Stimulated activated CD8-positive, alpha-beta memory T cell treated with anti-CD3 and anti-CD28 coated beads, Interleukin-15, amount 100 ng/mL, for 1 hour (primary cell): ENCODE data around the gene NXN.
A peak's percentile ranks its signal among the peaks of the same experiment; 100 is the strongest.
"Not testable (repeated sequence)": the region's sequence is repeated elsewhere in the genome, so short reads cannot be mapped to it uniquely, and the experiment has no call there.

ENCODE experiments used
- DNase-seq: peaks from one replicate; pipeline ENCODE4 v3.0.0-alpha.2; 2020; ENCODE audit warnings: low read depth

The NXN gene

GRCh38 chr17:887551-888209 lies 91.9 kb downstream of the NXN start:
- DNase-seq, result no peak

GRCh38 chr17:885971-886571 lies 93.5 kb downstream of the NXN start:
- no peak for DNase-seq

- DNase-seq, result no peak
Measured at GRCh38 chr17:883586-883962, 96.0 kb downstream of the NXN start.

- DNase-seq, result no peak
Measured at GRCh38 chr17:882827-883585, 96.6 kb downstream of the NXN start.

- no peak for DNase-seq
Measured at GRCh38 chr17:881778-882177, 97.8 kb downstream of the NXN start.

GRCh38 chr17:880443-881269 lies 98.9 kb downstream of the NXN start:
- DNase-seq, result no peak

GRCh38 chr17:879546-880442 lies 99.8 kb downstream of the NXN start:
- peak; percentile 36 for DNase-seq

- no peak for DNase-seq
Measured at GRCh38 chr17:877630-878029, 101.9 kb downstream of the NXN start.

- no peak for DNase-seq
Measured at GRCh38 chr17:876272-876671, 103.3 kb downstream of the NXN start.

- not testable (repeated sequence) for DNase-seq
Measured at GRCh38 chr17:874590-874989, 105.0 kb downstream of the NXN start.

- DNase-seq, result no peak
Measured at GRCh38 chr17:872855-873254, 106.7 kb downstream of the NXN start.

- DNase-seq, result no peak
Measured at GRCh38 chr17:871751-872519, 107.6 kb downstream of the NXN start.

- DNase-seq, result no peak
Measured at GRCh38 chr17:869567-870525, 109.7 kb downstream of the NXN start.

GRCh38 chr17:869086-869485 lies 110.5 kb downstream of the NXN start:
- DNase-seq, result no peak

- no peak for DNase-seq
Measured at GRCh38 chr17:867896-868489, 111.6 kb downstream of the NXN start.

- not testable (repeated sequence) for DNase-seq
Measured at GRCh38 chr17:867238-867637, 112.3 kb downstream of the NXN start.

GRCh38 chr17:866568-867103 lies 112.9 kb downstream of the NXN start:
- no peak for DNase-seq

- DNase-seq, result no peak
Measured at GRCh38 chr17:864315-864714, 115.3 kb downstream of the NXN start.

GRCh38 chr17:863880-864279 lies 115.7 kb downstream of the NXN start:
- no peak for DNase-seq
